Body of pancreas (tissue), 4 donors: ENCODE data around the gene OLFML2A. TPM values are rescaled to one million over a fixed set of nuclear protein-coding genes. Genes with fewer than 3 reads are reported as not detected.
A peak's percentile ranks its signal among the peaks of the same experiment; 100 is the strongest.

ENCODE experiments used
- ATAC-seq: fragments of 150-250 bp; one replicate; pipeline ENCODE4 v1.9.1; 2016
- DNase-seq, 4 donors: peaks; one replicate each; pipeline ENCODE4 v3.0.0-alpha.2; 2019
- H3K27ac ChIP-seq, 4 donors: fragments of 200-600 bp; sonication (generic); 1 replicate in 3 of 4; 2 replicates in 1 of 4; pipeline versions ENCODE4 v1.5.1 to v1.6.1; 2016 to 2019; ENCODE audit warnings: mild to moderate bottlenecking in 1 of 4, mixed read lengths in 1 of 4, moderate library complexity in 1 of 4
- H3K27me3 ChIP-seq, 2 donors: fragments of 200-600 bp; sonication (generic); one replicate each; pipeline ENCODE4 v1.6.0; 2016; ENCODE audit warnings: mild to moderate bottlenecking in 1 of 2
- H3K36me3 ChIP-seq, 2 donors: fragments of 200-600 bp; sonication (generic); replicated peaks in 1 of 2; 2 replicates each; pipeline ENCODE4 v1.5.1; 2016; ENCODE audit warnings: low read depth in 2 of 2; ENCODE audit not compliant: insufficient read depth in 1 of 2
- H3K4me1 ChIP-seq: fragments of 200-600 bp; sonication (generic); one replicate; pipeline ENCODE4 v1.6.0; 2016
- H3K4me3 ChIP-seq, 2 donors: fragments of 200-600 bp; sonication (generic); 1 replicate in 1 of 2; 2 replicates in 1 of 2; pipeline ENCODE4 v1.5.1; 2016 to 2019
- H3K9me3 ChIP-seq, 3 donors: fragments of 200-600 bp; sonication (generic); 1 replicate in 2 of 3; 2 replicates in 1 of 3; pipeline ENCODE4 v1.5.1; 2016
- POLR2A ChIP-seq, 3 donors: fragments of 450-650 bp; IDR thresholded peaks; one replicate each; pipeline ENCODE4 v1.6.1; 2016; ENCODE audit warnings: antibody characterized with exemption in 3 of 3, mild to moderate bottlenecking in 2 of 3
- WGBS, 2 donors: methylation state at CpG; one replicate each; pipeline ENCODE4 v1.1.5; 2017; 5-methylcytosine and 5-hydroxymethylcytosine counted together
- intact Hi-C: fragments of 100-400 bp; cut with DNase I; formaldehyde crosslinking; loops from one replicate; pipeline ENCODE4 v1.15.1; 2023
- total RNA-seq, 2 donors: library from RNA; depleted of rRNA; stranded (reverse); fragments of >200 nt; gene quantifications; one replicate each; pipeline ENCODE4 v1.1.0, GENCODE V29; 2016
- TF ChIP-seq, protein P1 (sequence below), 7 experiments: fragments of 450-650 bp in 4 of 7; fragments of 200-600 bp in 3 of 7; sonication (generic) in 3 of 7; IDR thresholded peaks; one replicate each; pipeline ENCODE4 v1.5.1; 2016 to 2019; ENCODE audit warnings: antibody characterized with exemption in 7 of 7

OLFML2A gene
- total RNA-seq, 2 donors from 2014 or later = 4.4 to 5.3 TPM

DNA sequence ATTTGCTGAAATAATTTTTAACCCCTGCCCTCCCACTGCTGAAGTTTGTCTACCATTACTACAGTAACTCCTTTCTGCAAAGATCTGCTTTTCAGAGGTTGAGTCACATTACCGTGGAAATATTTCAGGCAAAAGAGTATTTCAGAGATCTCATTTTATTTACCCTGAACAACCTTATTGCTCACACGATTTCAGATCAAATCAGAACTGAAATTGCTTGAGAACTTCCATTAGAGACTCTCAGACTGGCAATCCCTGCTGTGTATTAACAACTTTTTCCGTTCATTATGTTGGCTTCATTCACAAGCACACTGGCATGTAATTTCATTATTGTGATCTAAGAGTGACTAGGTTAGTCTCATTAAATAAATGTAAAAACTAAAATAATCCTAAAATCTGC is 21.9 kb upstream of the OLFML2A start:
- Histone ChIP-seq H3K27ac (no peak overlapping the region), H3K4me3 (no peak overlapping the region), H3K27me3 (no peaks in the 10 kb centered on the region), H3K36me3 (no peaks in the 10 kb centered on the region), H3K9me3 (no peaks in the 10 kb centered on the region), H3K4me1 (peaks cover 47% of the 10 kb centered on the region)
- intact Hi-C loops = no loop called here
- ATAC-seq (no peak), DNase-seq (no peak)
- WGBS, 2 donors = 32 to 37% methylated on average over 3 of the region's 3 CpGs
- TF ChIP-seq, protein P1, sequence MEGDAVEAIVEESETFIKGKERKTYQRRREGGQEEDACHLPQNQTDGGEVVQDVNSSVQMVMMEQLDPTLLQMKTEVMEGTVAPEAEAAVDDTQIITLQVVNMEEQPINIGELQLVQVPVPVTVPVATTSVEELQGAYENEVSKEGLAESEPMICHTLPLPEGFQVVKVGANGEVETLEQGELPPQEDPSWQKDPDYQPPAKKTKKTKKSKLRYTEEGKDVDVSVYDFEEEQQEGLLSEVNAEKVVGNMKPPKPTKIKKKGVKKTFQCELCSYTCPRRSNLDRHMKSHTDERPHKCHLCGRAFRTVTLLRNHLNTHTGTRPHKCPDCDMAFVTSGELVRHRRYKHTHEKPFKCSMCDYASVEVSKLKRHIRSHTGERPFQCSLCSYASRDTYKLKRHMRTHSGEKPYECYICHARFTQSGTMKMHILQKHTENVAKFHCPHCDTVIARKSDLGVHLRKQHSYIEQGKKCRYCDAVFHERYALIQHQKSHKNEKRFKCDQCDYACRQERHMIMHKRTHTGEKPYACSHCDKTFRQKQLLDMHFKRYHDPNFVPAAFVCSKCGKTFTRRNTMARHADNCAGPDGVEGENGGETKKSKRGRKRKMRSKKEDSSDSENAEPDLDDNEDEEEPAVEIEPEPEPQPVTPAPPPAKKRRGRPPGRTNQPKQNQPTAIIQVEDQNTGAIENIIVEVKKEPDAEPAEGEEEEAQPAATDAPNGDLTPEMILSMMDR (IDR thresholded peaks at IDR 0.05) = no peak
- TF ChIP-seq POLR2A (IDR thresholded peaks at IDR 0.05) = no peak

- Histone ChIP-seq H3K36me3 (no peaks in the 10 kb centered on the region), H3K27me3 (no peaks in the 10 kb centered on the region), H3K9me3 (no peaks in the 10 kb centered on the region), H3K27ac (peak overlapping the region in 1 of 4 donors; percentile 14), H3K4me3 (no peak overlapping the region), H3K4me1 (peaks cover 47% of the 10 kb centered on the region)
- intact Hi-C loops = no loop called here
- TF ChIP-seq, protein P1 (IDR thresholded peaks at IDR 0.05) = no peak
- no peak for TF ChIP-seq POLR2A (IDR thresholded peaks at IDR 0.05)
- 20 to 23% methylated on average over 2 of the region's 2 CpGs for WGBS, 2 donors
- no peak for DNase-seq
- ATAC-seq = no peak
These were observed 20.9 kb upstream of the OLFML2A start for GRCh38 chr9:124756011-124756410.

DNA sequence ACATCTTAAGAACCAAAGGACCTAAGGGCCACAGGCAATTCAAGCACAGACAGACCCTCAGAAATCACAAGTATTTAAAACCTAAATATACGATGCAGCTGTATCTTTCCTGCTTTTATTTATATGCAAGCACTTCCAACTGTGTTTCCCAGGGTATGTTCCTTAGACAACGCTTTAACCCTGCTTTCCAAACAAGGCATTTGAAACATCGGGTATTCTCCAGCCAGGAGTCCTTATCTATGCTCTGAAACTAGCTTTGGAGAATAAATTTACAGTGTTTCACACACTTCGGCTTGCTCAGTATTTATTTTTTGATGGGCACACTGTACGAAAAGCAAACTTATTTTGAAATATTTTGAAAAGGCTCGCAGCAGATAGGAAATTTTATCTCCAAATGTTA is 19.3 kb upstream of the OLFML2A start:
- Histone ChIP-seq H3K27me3 (no peaks in the 10 kb centered on the region), H3K4me1 (peaks cover 47% of the 10 kb centered on the region), H3K36me3 (no peaks in the 10 kb centered on the region), H3K27ac (peak overlapping the region in 3 of 4 donors; percentile 26 to 41 (median 36)), H3K4me3 (no peak overlapping the region), H3K9me3 (no peaks in the 10 kb centered on the region)
- 6 to 11% methylated on average over 6 of the region's 6 CpGs for WGBS, 2 donors
- DNase-seq (no peak), ATAC-seq (no peak)
- intact Hi-C loops = no loop called here
- no peak for TF ChIP-seq POLR2A (IDR thresholded peaks at IDR 0.05)
- TF ChIP-seq, protein P1 (IDR thresholded peaks at IDR 0.05) = no peak

DNA sequence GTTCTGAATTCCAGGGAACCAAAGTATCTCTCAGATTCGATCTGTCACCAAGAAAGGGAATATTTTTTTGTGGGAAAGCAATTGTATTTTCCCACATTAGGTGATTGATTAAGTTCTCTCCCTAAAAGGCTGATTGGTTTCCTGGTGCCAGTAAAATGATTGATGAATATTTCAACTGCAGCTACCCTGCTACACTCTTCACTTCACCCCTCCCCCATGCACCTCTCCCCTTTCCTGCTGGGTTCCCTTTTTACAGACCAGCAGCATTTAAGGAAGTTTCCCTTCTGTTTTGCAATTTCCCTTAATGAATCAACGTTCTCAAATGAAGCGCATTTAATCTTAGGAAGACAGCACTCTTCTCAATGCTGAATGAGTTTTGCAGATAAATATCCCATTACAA is 18.9 kb upstream of the OLFML2A start:
- H3K9me3 ChIP-seq = no peaks in the 10 kb centered on the region
- DNase-seq (peak in 2 of 4 donors; percentile 24 to 36), ATAC-seq (peak; percentile 30)
- no peaks in the 10 kb centered on the region for H3K27me3 ChIP-seq
- no peak for TF ChIP-seq POLR2A (IDR thresholded peaks at IDR 0.05)
- TF ChIP-seq, protein P1 (IDR thresholded peaks at IDR 0.05) = no peak
- H3K4me1 ChIP-seq = peaks cover 50% of the 10 kb centered on the region
- H3K36me3 ChIP-seq = no peaks in the 10 kb centered on the region
- no peak overlapping the region for H3K4me3 ChIP-seq
- WGBS, 2 donors = 17 to 19% methylated on average over 3 of the region's 3 CpGs
- intact Hi-C loops = no loop called here
- peak overlapping the region in 3 of 4 donors; percentile 26 to 41 (median 36) for H3K27ac ChIP-seq

DNA sequence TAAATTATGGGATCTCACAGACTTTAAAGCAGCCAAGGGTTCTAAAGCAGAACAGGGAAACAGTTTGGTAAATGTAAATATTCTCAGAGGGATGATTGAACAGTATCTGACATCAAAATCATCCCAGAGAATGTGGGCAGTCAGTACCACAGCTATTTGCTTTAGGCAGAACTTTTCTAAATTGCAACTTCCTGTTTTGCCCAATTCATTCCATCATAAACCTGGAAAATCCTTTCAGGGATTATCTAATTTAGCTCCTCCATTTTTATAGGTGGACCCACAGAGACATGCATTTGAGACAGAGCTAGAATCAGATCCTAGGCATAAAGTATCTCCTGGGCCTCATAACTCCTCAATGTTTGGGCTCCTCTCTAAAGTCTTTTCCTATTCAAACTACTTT is 18.2 kb upstream of the OLFML2A start:
- TF ChIP-seq POLR2A (IDR thresholded peaks at IDR 0.05) = no peak
- ATAC-seq = no peak
- no peak for DNase-seq

More for the DNA sequence above, 18.2 kb upstream of the OLFML2A start:
- Histone ChIP-seq H3K36me3 (no peaks in the 10 kb centered on the region), H3K9me3 (no peaks in the 10 kb centered on the region), H3K4me1 (peaks cover 52% of the 10 kb centered on the region), H3K27me3 (no peaks in the 10 kb centered on the region), H3K27ac (peak overlapping the region in 2 of 4 donors; percentile 25 to 41), H3K4me3 (no peak overlapping the region)
- intact Hi-C loops = no loop called here
